CD8-positive, alpha-beta memory T cell (primary cell): ENCODE data around the gene ZNF749. TPM values are rescaled to one million over a fixed set of nuclear protein-coding genes. Genes with fewer than 3 reads are reported as not detected.

Experiments used
- CTCF ChIA-PET: fragments of 350-600 bp; sonication (Branson Sonifier 250); formaldehyde crosslinking; loops from one replicate; lab custom pipeline; 2021; ENCODE audit warnings: antibody characterized with exemption; lab: Charles Lee
- POLR2A ChIA-PET: fragments of 350-600 bp; sonication (Branson Sonifier 250); formaldehyde crosslinking; loops from one replicate; lab custom pipeline; 2021; ENCODE audit warnings: antibody characterized with exemption; lab: Charles Lee
- DNase-seq, 5 donors: peaks; one replicate each; pipeline versions ENCODE4 v3.0.0 to v3.0.0-alpha.2; 2020 to 2022; ENCODE audit warnings: mixed read lengths in 1 of 5
- H3K27ac ChIP-seq: one replicate; pipeline ENCODE4 v1.7.0; 2013; ENCODE audit warnings: low read depth, mild to moderate bottlenecking, low read length, moderate library complexity
- H3K27me3 ChIP-seq: 2 replicates; pipeline ENCODE4 v1.7.0; 2013; ENCODE audit warnings: low read length, mild to moderate bottlenecking; ENCODE audit not compliant: insufficient read depth, poor library complexity, severe bottlenecking
- H3K36me3 ChIP-seq: 2 replicates; pipeline ENCODE4 v1.7.0; 2013; ENCODE audit warnings: mild to moderate bottlenecking, low read length, moderate library complexity; ENCODE audit not compliant: insufficient read depth
- H3K4me1 ChIP-seq: 2 replicates; pipeline ENCODE4 v1.7.0; 2013; ENCODE audit warnings: mild to moderate bottlenecking, low read length, moderate library complexity; ENCODE audit not compliant: insufficient read depth
- H3K4me3 ChIP-seq: 2 replicates; pipeline ENCODE4 v1.7.0; 2013; ENCODE audit warnings: mild to moderate bottlenecking, low read length
- H3K9me3 ChIP-seq: 2 replicates; pipeline ENCODE4 v1.7.0; 2013; ENCODE audit warnings: mild to moderate bottlenecking, low read length
- H3K27ac Mint-ChIP-seq, 8 donors: one replicate each; pipeline ENCODE4 v1.8.0; 2020 to 2021; ENCODE audit warnings: mixed read lengths in 8 of 8, mild to moderate bottlenecking in 6 of 8, inconsistent platforms in 3 of 8, moderate library complexity in 3 of 8
- H3K27me3 Mint-ChIP-seq, 2 donors: one replicate each; pipeline ENCODE4 v1.8.0; 2020 to 2021; ENCODE audit warnings: mixed read lengths in 2 of 2, mild to moderate bottlenecking in 1 of 2, moderate library complexity in 1 of 2
- H3K36me3 Mint-ChIP-seq, 3 donors: one replicate each; pipeline ENCODE4 v1.8.0; 2020 to 2021; ENCODE audit warnings: mixed read lengths in 3 of 3, inconsistent platforms in 1 of 3, mild to moderate bottlenecking in 1 of 3
- H3K4me1 Mint-ChIP-seq, 3 donors: one replicate each; pipeline ENCODE4 v1.8.0; 2020 to 2021; ENCODE audit warnings: mixed read lengths in 3 of 3, inconsistent platforms in 1 of 3, mild to moderate bottlenecking in 1 of 3
- H3K4me3 Mint-ChIP-seq, 7 donors: one replicate each; pipeline ENCODE4 v1.8.0; 2020 to 2021; ENCODE audit warnings: mixed read lengths in 7 of 7, mild to moderate bottlenecking in 6 of 7, moderate library complexity in 4 of 7, inconsistent platforms in 2 of 7
- H3K9me3 Mint-ChIP-seq, 5 donors: one replicate each; pipeline ENCODE4 v1.8.0; 2020 to 2022; ENCODE audit warnings: mixed read lengths in 5 of 5, mild to moderate bottlenecking in 3 of 5, moderate library complexity in 2 of 5, inconsistent platforms in 1 of 5
- polyA plus RNA-seq: library from polyadenylated mRNA; unstranded; fragments of 300-500 nt; fragmentation: Illumina TruSeq; gene quantifications from one replicate; pipeline ENCODE4 v1.2.3, GENCODE V29; 2021
- total RNA-seq, 2 experiments: library from RNA; stranded (reverse); gene quantifications; one replicate each; pipeline ENCODE4 v1.2.3, GENCODE V29; 2021

The ZNF749 gene
- total and polyA plus RNA-seq, 3 experiments from 2014 or later: 4.1 to 32.7 (median 29.9) TPM

DNA sequence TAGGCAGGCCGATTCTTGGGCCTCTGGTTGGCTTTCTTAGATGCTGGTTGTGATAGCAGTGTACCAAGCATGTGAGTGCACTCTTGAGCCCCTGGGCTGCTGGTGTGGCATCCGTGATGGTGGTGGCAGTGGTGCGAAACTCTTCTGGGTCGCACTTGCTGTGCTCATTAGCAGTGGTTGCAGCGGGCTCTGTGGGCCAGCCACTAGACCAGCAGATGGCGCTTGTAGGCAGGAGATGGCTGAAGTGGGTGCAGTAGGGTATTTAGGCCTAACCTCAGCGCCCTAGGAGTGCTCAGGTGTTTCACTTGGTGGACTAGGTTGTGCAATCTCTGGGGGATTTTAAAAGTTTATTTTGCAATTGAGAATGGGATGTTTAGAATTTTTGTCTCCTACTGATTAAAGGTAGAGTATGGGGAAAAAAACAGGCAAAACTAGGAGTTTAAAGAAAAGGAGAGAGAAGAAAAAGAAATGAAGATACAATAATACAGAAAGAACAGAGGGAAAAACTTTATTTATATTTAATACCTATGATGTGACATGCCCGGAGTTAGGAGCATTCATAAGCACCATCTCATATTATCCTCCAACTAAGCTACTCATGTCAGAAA lies 28.5 kb upstream of the ZNF749 start:
- ChIA-PET POLR2A (no interaction called here), CTCF (interaction anchor here (0.8 kb wide), 1 partner anchor 227 kb away, joined by 3 read pairs; the partner anchor contains the start of gene ZNF211)
- H3K36me3 Mint-ChIP-seq: peaks cover 2 to 12% (median 6%) of the 10 kb centered on the region in 3 donors
- no peak overlapping the region for H3K4me3 ChIP-seq
- peak; percentile 44 to 80 (median 55) for DNase-seq
- peaks cover 15 to 17% (median 17%) of the 10 kb centered on the region in 3 donors for H3K4me1 Mint-ChIP-seq
- H3K9me3 Mint-ChIP-seq: no peaks in the 10 kb centered on the region
- H3K4me3 Mint-ChIP-seq: peak overlapping the region in 1 of 7 donors; percentile 34
- peaks cover 5% of the 10 kb centered on the region for H3K4me1 ChIP-seq
- H3K27ac ChIP-seq: no peak overlapping the region
- no peaks in the 10 kb centered on the region for H3K36me3 ChIP-seq
- peak overlapping the region in 6 of 8 donors; percentile 14 to 94 (median 80) for H3K27ac Mint-ChIP-seq
- H3K27me3 ChIP-seq: no peaks in the 10 kb centered on the region
- H3K27me3 Mint-ChIP-seq: no peaks in the 10 kb centered on the region
- no peaks in the 10 kb centered on the region for H3K9me3 ChIP-seq

DNA sequence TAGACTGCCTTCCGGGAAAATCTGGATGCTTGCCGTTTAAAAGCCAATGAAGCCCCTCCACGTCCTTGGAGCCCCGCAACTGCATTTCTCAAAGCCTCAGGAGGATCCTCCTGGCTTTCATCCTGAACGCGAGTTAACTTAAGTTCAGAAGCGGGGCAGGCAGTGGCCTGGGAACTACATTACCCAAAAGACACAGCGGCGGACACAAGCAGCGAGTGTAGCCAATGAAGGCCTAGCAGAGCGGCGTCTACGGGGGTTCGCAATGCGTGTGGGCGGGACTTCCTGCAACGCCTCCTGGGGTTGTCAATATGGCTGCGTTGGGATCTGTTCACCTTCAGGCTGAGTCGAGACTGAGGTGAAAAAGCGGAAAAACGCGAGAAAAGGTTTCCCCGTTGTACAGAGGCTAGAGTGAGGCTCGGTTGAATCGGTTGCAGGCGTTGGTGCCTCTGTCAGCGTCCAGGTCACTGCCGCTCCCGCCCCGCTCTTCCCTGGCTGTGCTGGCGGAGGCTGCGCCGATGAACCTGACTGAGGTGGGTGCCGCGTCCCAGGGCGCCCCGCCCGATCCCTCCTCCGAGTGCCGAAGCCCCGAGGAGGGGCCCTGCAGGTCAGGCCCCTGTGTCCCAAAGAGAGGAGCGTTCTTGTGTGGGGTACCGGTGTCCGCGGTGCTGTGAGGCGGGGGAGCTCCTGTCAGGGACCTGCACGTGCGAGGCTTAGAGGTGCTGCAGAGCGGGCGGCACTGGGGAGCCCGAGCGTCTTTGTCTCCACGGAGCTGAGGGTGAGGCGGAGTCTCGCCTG lies 24.1 kb upstream of the ZNF749 start, which contains the start of gene ZNF17:
TSS of gene ZNF17 (plus strand) at position 285 of the 795 bp plus-strand sequence. CDS start 2,455 bp downstream, outside the sequence.
- Mint-ChIP-seq H3K9me3 (peaks cover 0 to 16% (median 12%) of the 10 kb centered on the region in 5 donors), H3K4me1 (peaks cover 32 to 44% (median 34%) of the 10 kb centered on the region in 3 donors), H3K4me3 (peak within 1 kb of the TSS; percentile 95 to 99 (median 96)), H3K27ac (peak within 1 kb of the TSS; percentile 69 to 96 (median 93)), H3K27me3 (no peaks in the 10 kb centered on the region), H3K36me3 (peaks cover 18 to 38% (median 26%) of the 10 kb centered on the region in 3 donors)
- ChIA-PET POLR2A (no interaction called here), CTCF (no interaction called here)
- peaks cover 4% of the 10 kb centered on the region for H3K9me3 ChIP-seq
- DNase-seq: peak; percentile 86 to 94 (median 87)
- peaks cover 12% of the 10 kb centered on the region for H3K4me1 ChIP-seq
- peak within 1 kb of the TSS; percentile 73 for H3K27ac ChIP-seq
- peaks cover 10% of the 10 kb centered on the region for H3K36me3 ChIP-seq
- no peaks in the 10 kb centered on the region for H3K27me3 ChIP-seq
- peak within 1 kb of the TSS; percentile 80 for H3K4me3 ChIP-seq

DNA sequence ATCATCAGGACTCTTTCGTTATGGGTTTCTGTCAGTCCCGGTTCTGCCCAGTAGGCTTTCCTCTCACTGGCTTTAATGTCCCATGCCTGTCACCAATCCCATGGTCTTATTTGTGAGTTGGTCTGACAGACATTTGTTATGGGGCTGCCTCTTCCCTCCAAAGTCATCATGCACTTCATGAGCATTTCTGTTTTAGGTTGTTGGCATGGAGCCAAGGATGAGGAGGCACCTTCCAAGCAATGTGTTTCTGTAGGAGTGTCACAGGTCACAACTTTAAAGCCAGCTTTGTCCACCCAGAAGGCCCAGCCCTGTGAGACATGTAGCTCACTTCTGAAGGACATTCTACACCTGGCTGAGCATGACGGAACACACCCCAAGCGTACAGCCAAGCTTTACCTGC lies 15.7 kb upstream of the ZNF749 start:
- no peak overlapping the region for H3K27ac ChIP-seq
- POLR2A ChIA-PET: no interaction called here
- no peaks in the 10 kb centered on the region for H3K4me1 ChIP-seq
- no peaks in the 10 kb centered on the region for H3K27me3 ChIP-seq
- peaks cover 57% of the 10 kb centered on the region for H3K9me3 ChIP-seq
- CTCF ChIA-PET: no interaction called here
- no peak for DNase-seq
- H3K27me3 Mint-ChIP-seq: no peaks in the 10 kb centered on the region
- peaks cover 7 to 16% (median 12%) of the 10 kb centered on the region in 3 donors for H3K4me1 Mint-ChIP-seq
- peaks cover 39% of the 10 kb centered on the region for H3K36me3 ChIP-seq
- H3K4me3 Mint-ChIP-seq: no peak overlapping the region
- peaks cover 45 to 74% (median 71%) of the 10 kb centered on the region in 3 donors for H3K36me3 Mint-ChIP-seq
- H3K9me3 Mint-ChIP-seq: peaks cover 19 to 80% (median 74%) of the 10 kb centered on the region in 5 donors
- H3K4me3 ChIP-seq: no peak overlapping the region
- H3K27ac Mint-ChIP-seq: no peak overlapping the region

DNA sequence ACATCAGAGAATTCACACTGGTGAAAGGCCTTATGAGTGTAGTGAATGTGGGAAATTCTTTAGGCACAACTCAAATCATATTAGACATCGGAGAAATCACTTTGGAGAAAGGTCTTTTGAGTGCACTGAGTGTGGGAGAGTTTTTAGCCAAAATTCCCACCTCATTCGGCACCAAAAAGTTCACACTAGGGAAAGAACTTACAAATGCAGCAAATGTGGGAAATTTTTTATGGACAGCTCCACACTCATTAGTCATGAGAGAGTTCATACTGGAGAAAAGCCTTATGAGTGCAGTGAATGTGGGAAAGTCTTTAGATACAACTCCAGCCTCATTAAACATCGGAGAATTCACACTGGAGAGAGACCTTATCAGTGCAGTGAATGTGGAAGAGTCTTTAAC lies 14.1 kb upstream of the ZNF749 start:
- Histone ChIP-seq H3K4me3 (no peak overlapping the region), H3K4me1 (no peaks in the 10 kb centered on the region), H3K27me3 (no peaks in the 10 kb centered on the region), H3K9me3 (peaks cover 54% of the 10 kb centered on the region), H3K36me3 (peaks cover 35% of the 10 kb centered on the region), H3K27ac (no peak overlapping the region)
- H3K9me3 Mint-ChIP-seq: peaks cover 19 to 78% (median 74%) of the 10 kb centered on the region in 5 donors
- H3K27ac Mint-ChIP-seq: no peak overlapping the region
- H3K4me1 Mint-ChIP-seq: peaks cover 1 to 5% (median 2%) of the 10 kb centered on the region in 3 donors
- POLR2A ChIA-PET: no interaction called here
- peaks cover 34 to 59% (median 55%) of the 10 kb centered on the region in 3 donors for H3K36me3 Mint-ChIP-seq
- no peak overlapping the region for H3K4me3 Mint-ChIP-seq
- no peaks in the 10 kb centered on the region for H3K27me3 Mint-ChIP-seq
- DNase-seq: no peak
- CTCF ChIA-PET: no interaction called here

DNA sequence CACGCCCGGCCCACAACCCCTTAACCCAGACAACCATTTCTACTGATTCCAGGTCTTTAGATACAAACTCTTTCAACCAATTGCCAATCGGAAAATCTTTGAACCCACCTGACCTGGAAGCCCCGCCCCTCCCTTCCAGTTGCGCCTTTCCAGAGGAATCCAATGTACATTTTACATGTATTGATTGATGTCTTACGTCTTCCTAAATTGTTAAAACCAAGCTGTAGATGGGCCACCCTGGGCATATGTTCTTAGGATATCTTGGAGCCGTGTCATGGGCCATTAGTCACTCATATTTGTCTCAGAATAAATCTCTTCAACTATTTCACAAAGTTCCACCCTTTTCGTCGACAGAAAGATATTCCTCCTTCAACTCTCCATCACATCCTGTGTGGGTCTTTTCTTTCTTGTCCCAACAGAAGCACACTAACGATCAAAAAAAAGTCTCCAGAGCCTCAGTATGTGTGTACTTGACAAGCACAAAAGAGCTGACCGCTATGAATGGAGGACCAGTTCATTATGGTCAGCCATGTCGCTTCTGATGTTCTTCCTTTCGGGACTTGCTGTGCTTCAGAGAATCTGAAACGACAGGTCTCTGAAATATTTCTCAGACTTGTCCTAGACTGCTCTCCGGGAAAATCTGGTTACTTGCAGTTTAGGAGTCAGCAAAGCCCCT lies 601 bp upstream of the ZNF749 start:
- H3K27ac Mint-ChIP-seq: peak overlapping the region in 7 of 8 donors; percentile 38 to 99 (median 95)
- H3K36me3 Mint-ChIP-seq: peaks cover 16 to 32% (median 18%) of the 10 kb centered on the region in 3 donors
- Histone ChIP-seq H3K27ac (no peak overlapping the region), H3K4me1 (peaks cover 15% of the 10 kb centered on the region), H3K27me3 (no peaks in the 10 kb centered on the region), H3K9me3 (no peaks in the 10 kb centered on the region), H3K36me3 (peaks cover 9% of the 10 kb centered on the region), H3K4me3 (peak overlapping the region; percentile 67)
- CTCF ChIA-PET: interaction anchor here (0.8 kb wide), 1 partner anchor 29 kb away, joined by 3 read pairs; no protein-coding TSS in a partner anchor
- H3K4me1 Mint-ChIP-seq: peaks cover 26 to 37% (median 34%) of the 10 kb centered on the region in 3 donors
- no peaks in the 10 kb centered on the region for H3K27me3 Mint-ChIP-seq
- H3K4me3 Mint-ChIP-seq: peak overlapping the region; percentile 89 to 99 (median 95)
- POLR2A ChIA-PET: interaction anchor here (0.6 to 2.1 kb wide), 2 partner anchors 20 to 275 kb away, joined by 5 to 8 read pairs; partner anchors contain the start of gene ZNF154
- peaks cover 0 to 25% (median 7%) of the 10 kb centered on the region in 5 donors for H3K9me3 Mint-ChIP-seq
- DNase-seq: no peak

DNA sequence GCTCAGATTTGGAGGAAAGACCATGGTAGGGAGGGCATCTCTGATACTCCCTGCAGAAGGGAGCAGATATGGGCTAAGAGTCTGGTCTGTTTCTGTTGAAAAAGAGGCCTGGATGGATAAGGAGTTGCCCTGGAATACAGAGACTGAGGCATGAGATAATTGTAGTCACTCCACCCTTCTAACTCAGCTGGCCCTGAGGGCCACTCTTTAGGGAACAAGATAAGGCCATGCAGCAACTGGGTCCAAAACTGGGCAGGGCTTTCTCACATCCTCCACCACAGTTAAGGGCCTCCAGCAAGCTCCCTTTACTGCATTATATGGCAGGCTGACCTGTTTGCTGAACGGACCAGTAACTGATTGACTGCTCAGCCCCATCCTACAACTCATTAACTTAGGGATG lies 1.3 kb downstream of the ZNF749 start:
- Mint-ChIP-seq H3K4me1 (peaks cover 32 to 47% (median 34%) of the 10 kb centered on the region in 3 donors), H3K36me3 (peaks cover 25 to 49% (median 29%) of the 10 kb centered on the region in 3 donors), H3K4me3 (peak overlapping the region; percentile 89 to 99 (median 95)), H3K27me3 (no peaks in the 10 kb centered on the region), H3K9me3 (peaks cover 0 to 36% (median 23%) of the 10 kb centered on the region in 5 donors), H3K27ac (peak overlapping the region in 7 of 8 donors; percentile 56 to 95 (median 86))
- peaks cover 15% of the 10 kb centered on the region for H3K4me1 ChIP-seq
- no peak for DNase-seq
- CTCF ChIA-PET: no interaction called here
- no peaks in the 10 kb centered on the region for H3K27me3 ChIP-seq
- H3K4me3 ChIP-seq: peak overlapping the region; percentile 67
- peaks cover under 1% of the 10 kb centered on the region for H3K9me3 ChIP-seq
- H3K27ac ChIP-seq: peak overlapping the region; percentile 69
- POLR2A ChIA-PET: interaction anchor here (2.1 kb wide), 1 partner anchor 273 kb away, joined by 5 read pairs; the partner anchor contains the start of gene ZNF154
- H3K36me3 ChIP-seq: peaks cover 9% of the 10 kb centered on the region

DNA sequence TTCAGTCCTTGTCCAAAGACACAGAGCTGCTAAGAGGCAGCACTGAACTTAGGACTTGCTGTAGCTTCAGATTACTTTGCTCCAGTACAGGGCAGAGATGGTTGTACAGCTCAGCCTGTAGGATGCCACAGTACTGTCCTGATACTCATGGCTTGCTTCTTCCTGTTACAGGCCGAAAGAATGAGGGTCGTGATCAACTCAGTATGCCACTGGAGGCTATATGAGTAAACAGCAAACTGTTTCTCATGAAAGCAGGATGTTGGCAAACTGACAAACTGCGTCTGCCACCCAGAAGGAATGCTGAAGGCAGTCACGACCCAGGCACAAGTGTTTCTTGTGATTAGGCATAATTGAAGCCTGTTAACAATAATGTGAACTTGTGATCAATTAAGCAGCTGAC lies 2.8 kb downstream of the ZNF749 start:
- ChIA-PET POLR2A (no interaction called here), CTCF (no interaction called here)
- Histone ChIP-seq H3K27me3 (no peaks in the 10 kb centered on the region), H3K9me3 (peaks cover 5% of the 10 kb centered on the region), H3K4me3 (no peak overlapping the region), H3K4me1 (peaks cover 15% of the 10 kb centered on the region), H3K36me3 (peaks cover 9% of the 10 kb centered on the region), H3K27ac (no peak overlapping the region)
- Mint-ChIP-seq H3K4me1 (peaks cover 32 to 47% (median 34%) of the 10 kb centered on the region in 3 donors), H3K9me3 (peaks cover 0 to 50% (median 38%) of the 10 kb centered on the region in 5 donors), H3K27ac (no peak overlapping the region), H3K27me3 (no peaks in the 10 kb centered on the region), H3K4me3 (peak overlapping the region in 1 of 7 donors; percentile 66), H3K36me3 (peaks cover 36 to 64% (median 41%) of the 10 kb centered on the region in 3 donors)
- no peak for DNase-seq
